ENCODE data around the gene TUBB4B. TPM values are rescaled to one million over a fixed set of nuclear protein-coding genes. Genes with fewer than 3 reads are reported as not detected.

The TUBB4B gene
- total and polyA plus RNA-seq, 2 of the 4 experiments (the other 2 are of a cell fraction), result 237 to 529 TPM

DNA sequence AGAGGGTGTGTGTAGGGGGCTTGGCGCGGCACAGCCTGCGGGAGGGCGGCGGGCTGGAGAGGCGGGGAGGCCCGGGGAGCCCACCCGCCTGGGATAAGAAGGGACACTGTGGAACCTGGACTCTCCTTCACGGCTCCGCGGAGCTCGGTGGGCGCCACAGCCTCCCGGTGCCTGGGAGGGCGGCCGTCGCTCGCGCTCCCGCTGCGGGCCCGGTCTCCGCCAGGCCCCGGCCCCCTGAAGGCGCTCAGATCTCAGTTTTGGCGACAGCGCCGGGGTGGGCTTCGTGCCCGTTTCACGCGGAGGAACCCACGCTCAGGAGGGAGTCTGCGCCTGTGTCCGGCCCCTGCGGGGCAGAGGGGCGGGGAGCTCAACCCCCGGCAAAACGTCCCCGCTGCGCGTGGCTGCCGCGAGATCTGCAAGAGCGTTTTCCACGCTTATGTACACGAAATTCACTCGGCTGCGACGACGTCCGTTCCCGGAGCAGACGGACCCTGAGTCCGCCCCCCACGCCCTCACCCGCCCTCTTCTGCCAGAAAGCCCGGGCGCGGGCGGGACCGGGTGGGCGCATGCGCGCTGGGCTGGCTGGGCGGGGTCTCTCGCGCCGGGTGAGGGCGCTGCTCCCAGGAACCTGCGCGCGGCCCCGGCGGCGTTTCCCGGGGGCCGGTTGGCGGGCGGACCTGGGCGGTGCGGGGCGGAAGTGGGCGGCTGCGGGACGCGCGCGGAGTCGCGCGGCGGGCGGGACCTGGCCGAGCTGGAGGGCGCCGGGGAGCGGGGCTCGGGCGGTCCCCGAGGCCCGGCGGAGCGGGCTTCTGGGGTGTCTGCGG lies 13.7 kb downstream of the TUBB4B start, which contains the start of gene NELFB:
TSS of gene NELFB (plus strand) at position 704 of the 824 bp plus-strand sequence.
- WGBS, 2 experiments (ENCODE audit: extremely low coverage in 2 of 2, insufficient read length in 1 of 2), result 2% methylated on average over 39 of the region's 105 CpGs; no CpG with 5 or more reads in 1 of the 2 experiments
- CTCF ChIA-PET, result interaction anchor here (0.8 kb wide), 1 partner anchor 18 kb away, joined by 3 read pairs; no protein-coding TSS in a partner anchor
- intact Hi-C loops (cut with micrococcal nuclease), result no loop called here
- TF ChIP-seq MAZ (IDR thresholded peaks at IDR 0.05; ENCODE audit: borderline replicate concordance, low read depth, low read length) (peak; percentile 90; the same call in 1 of the 2 replicates), MXI1 (IDR thresholded peaks at IDR 0.05; ENCODE audit: borderline replicate concordance, low read depth, low read length) (peak; percentile 58; the same call in 1 of the 2 replicates), POLR2A (IDR thresholded peaks at IDR 0.05; ENCODE audit: low read depth, low read length) (0 out of 2 replicates have a peak, but pooled peaks have one; percentile 22), CEBPB (IDR thresholded peaks at IDR 0.05; ENCODE audit: low read depth, low read length) (no peak), SMC3 (IDR thresholded peaks at IDR 0.05; ENCODE audit: low read depth, low read length) (no peak), BHLHE40 (IDR thresholded peaks at IDR 0.05; ENCODE audit: low read depth, low read length) (no peak; the same call in 1 of the 2 replicates), RFX5 (IDR thresholded peaks at IDR 0.05; ENCODE audit: low read depth, low read length) (no peak), RCOR1 (IDR thresholded peaks at IDR 0.05; ENCODE audit: insufficient replicate concordance, low read length) (peak; percentile 38), FOS (IDR thresholded peaks at IDR 0.05; ENCODE audit: low read depth, low read length) (no peak), RAD21 (IDR thresholded peaks at IDR 0.05; ENCODE audit: low read length) (no peak)
- TF ChIP-seq, protein P1, sequence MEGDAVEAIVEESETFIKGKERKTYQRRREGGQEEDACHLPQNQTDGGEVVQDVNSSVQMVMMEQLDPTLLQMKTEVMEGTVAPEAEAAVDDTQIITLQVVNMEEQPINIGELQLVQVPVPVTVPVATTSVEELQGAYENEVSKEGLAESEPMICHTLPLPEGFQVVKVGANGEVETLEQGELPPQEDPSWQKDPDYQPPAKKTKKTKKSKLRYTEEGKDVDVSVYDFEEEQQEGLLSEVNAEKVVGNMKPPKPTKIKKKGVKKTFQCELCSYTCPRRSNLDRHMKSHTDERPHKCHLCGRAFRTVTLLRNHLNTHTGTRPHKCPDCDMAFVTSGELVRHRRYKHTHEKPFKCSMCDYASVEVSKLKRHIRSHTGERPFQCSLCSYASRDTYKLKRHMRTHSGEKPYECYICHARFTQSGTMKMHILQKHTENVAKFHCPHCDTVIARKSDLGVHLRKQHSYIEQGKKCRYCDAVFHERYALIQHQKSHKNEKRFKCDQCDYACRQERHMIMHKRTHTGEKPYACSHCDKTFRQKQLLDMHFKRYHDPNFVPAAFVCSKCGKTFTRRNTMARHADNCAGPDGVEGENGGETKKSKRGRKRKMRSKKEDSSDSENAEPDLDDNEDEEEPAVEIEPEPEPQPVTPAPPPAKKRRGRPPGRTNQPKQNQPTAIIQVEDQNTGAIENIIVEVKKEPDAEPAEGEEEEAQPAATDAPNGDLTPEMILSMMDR (conservative IDR thresholded peaks at IDR 0.05; ENCODE audit: low read depth, low read length), result peak; percentile 17; the same call in 1 of the 2 replicates
- TF ChIP-seq, protein P2, sequence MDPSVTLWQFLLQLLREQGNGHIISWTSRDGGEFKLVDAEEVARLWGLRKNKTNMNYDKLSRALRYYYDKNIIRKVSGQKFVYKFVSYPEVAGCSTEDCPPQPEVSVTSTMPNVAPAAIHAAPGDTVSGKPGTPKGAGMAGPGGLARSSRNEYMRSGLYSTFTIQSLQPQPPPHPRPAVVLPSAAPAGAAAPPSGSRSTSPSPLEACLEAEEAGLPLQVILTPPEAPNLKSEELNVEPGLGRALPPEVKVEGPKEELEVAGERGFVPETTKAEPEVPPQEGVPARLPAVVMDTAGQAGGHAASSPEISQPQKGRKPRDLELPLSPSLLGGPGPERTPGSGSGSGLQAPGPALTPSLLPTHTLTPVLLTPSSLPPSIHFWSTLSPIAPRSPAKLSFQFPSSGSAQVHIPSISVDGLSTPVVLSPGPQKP (IDR thresholded peaks at IDR 0.05; ENCODE audit: borderline replicate concordance, low read depth, low read length), result no peak
- TF ChIP-seq, protein P3, sequence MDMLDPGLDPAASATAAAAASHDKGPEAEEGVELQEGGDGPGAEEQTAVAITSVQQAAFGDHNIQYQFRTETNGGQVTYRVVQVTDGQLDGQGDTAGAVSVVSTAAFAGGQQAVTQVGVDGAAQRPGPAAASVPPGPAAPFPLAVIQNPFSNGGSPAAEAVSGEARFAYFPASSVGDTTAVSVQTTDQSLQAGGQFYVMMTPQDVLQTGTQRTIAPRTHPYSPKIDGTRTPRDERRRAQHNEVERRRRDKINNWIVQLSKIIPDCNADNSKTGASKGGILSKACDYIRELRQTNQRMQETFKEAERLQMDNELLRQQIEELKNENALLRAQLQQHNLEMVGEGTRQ (IDR thresholded peaks at IDR 0.05; ENCODE audit: low read depth, low read length), result 0 out of 2 replicates have a peak, but pooled peaks have one; percentile 1

More for the DNA sequence above, 13.7 kb downstream of the TUBB4B start, which contains the start of gene NELFB:
- Histone ChIP-seq H3K36me3 (ENCODE audit: control insufficient read depth, insufficient read depth, low read length) (peaks cover 18% of the 10 kb centered on the region), H4K20me1 (ENCODE audit: insufficient read depth, low read length) (peaks cover 11% of the 10 kb centered on the region), H3K9me1 (ENCODE audit: insufficient read depth, low read length) (no peaks in the 10 kb centered on the region), H3K4me2 (ENCODE audit: low read depth, low read length) (peak within 1 kb of the TSS; percentile 97), H2BK5ac (ENCODE audit: low read depth, low read length, poor library complexity, severe bottlenecking) (peak within 1 kb of the TSS; percentile 75), H3K27ac (ENCODE audit: insufficient read depth, low read length) (peak within 1 kb of the TSS; percentile 84), H2BK15ac (ENCODE audit: low read depth, low read length) (no peak within 1 kb of the TSS), H3K23ac (ENCODE audit: low read depth, low read length) (peak within 1 kb of the TSS; percentile 93), H2BK20ac (ENCODE audit: low read depth, low read length) (no peak within 1 kb of the TSS), H3K4me1 (ENCODE audit: control insufficient read depth, insufficient read depth, low read length) (peaks cover 11% of the 10 kb centered on the region), H2AK9ac (replicated peaks; ENCODE audit: low read depth, low read length, poor library complexity) (peak within 1 kb of the TSS; percentile 98), H4K5ac (ENCODE audit: low read depth, low read length) (peak within 1 kb of the TSS; percentile 80; the same call in 1 of the 2 replicates), H3K4me3 (ENCODE audit: insufficient read depth, low read depth, low read length) (peak within 1 kb of the TSS; percentile 96), H3K18ac (ENCODE audit: low read depth, low read length) (peak within 1 kb of the TSS; percentile 52; the same call in 1 of the 2 replicates), H2AFZ (replicated peaks; ENCODE audit: low read length, poor library complexity) (peak within 1 kb of the TSS; percentile 99), H3K4ac (ENCODE audit: low read depth, low read length) (peak within 1 kb of the TSS; percentile 81), H3K79me1 (ENCODE audit: low read depth in 1 of 2, low read length in 2 of 2) (peaks cover 15 to 37% of the 10 kb centered on the region in 2 experiments), H3K9ac (ENCODE audit: low read depth, low read length) (peak within 1 kb of the TSS; percentile 88), H4K8ac (ENCODE audit: low read depth in 2 of 2, low read length in 2 of 2) (peak within 1 kb of the TSS; percentile 81 to 94), H3K56ac (ENCODE audit: extremely low read depth, insufficient read depth, low read length) (peak within 1 kb of the TSS; percentile 78), H2BK120ac (ENCODE audit: low read depth, low read length) (0 out of 2 replicates have a peak within 1 kb of the TSS, but pooled peaks have one; percentile 22), H4K91ac (ENCODE audit: insufficient read depth, low read depth, low read length) (peak within 1 kb of the TSS; percentile 61; the same call in 1 of the 2 replicates), H2AK5ac (ENCODE audit: low read depth, low read length) (peak within 1 kb of the TSS; percentile 90), H3K14ac (replicated peaks; ENCODE audit: low read depth, low read length) (peak within 1 kb of the TSS; percentile 78), H3K27me3 (ENCODE audit: control insufficient read depth, insufficient read depth, low read length) (no peaks in the 10 kb centered on the region), H3K9me3 (ENCODE audit: control insufficient read depth, insufficient read depth, low read length) (no peaks in the 10 kb centered on the region)
- POLR2A ChIA-PET (ENCODE audit: unreplicated experiment), result interaction anchor here (1.2 to 2.3 kb wide), 2 partner anchors 10 to 14 kb away, joined by 5 to 9 read pairs; no protein-coding TSS in a partner anchor
- dilution Hi-C loops (cut with HindIII; ENCODE audit: low sequenced_read_pairs, unreplicated experiment), result no loop called here
- in situ Hi-C loops (cut with MboI; ENCODE audit: low sequenced_read_pairs), result no loop called here
- ATAC-seq (ENCODE audit: low read depth), result peak; percentile 93
- BruUV-seq (replicated peaks), result no TSS peak
- DNase-seq, result peak; percentile 77

All from IMR-90 (cell line).